Urinary bladder (tissue), 4 donors: ENCODE data around the gene B3GLCT. TPM values are rescaled to one million over a fixed set of nuclear protein-coding genes. Genes with fewer than 3 reads are reported as not detected.

ENCODE experiments used
- DNase-seq: peaks from one replicate; pipeline ENCODE4 v3.0.0-alpha.2; 2015; ENCODE audit errors: extremely low spot score
- H3K27ac ChIP-seq: one replicate; pipeline ENCODE4 v1.5.1; 2013; ENCODE audit warnings: low read depth, mild to moderate bottlenecking, moderate library complexity
- H3K36me3 ChIP-seq: one replicate; pipeline ENCODE4 v1.6.1; 2013; ENCODE audit warnings: mild to moderate bottlenecking, moderate library complexity; ENCODE audit not compliant: insufficient read depth
- H3K4me1 ChIP-seq: one replicate; pipeline ENCODE4 v1.6.1; 2013; ENCODE audit warnings: mild to moderate bottlenecking, moderate library complexity; ENCODE audit not compliant: insufficient read depth
- H3K4me3 ChIP-seq: one replicate; pipeline ENCODE4 v1.5.1; 2013; ENCODE audit warnings: low read depth, low read length
- WGBS: extraction: QIAGEN DNeasy Blood & Tissue Kit; methylation state at CpG from one replicate; pipeline ENCODE4 v1.1.7; 2013; 5-methylcytosine and 5-hydroxymethylcytosine counted together
- polyA plus RNA-seq: library from polyadenylated mRNA; stranded (reverse); fragments of 200-250 nt; gene quantifications from one replicate; pipeline ENCODE4 v1.2.3, GENCODE V29; 2013
- total RNA-seq: library from RNA; depleted of rRNA; stranded (reverse); fragments of >200 nt; gene quantifications from one replicate; pipeline ENCODE4 v1.2.3, GENCODE V29; 2014
- donor health status: healthy with polysubstance abuse.
- donor health status: healthy.

B3GLCT gene
- total and polyA plus RNA-seq, 2 donors: 3.6 to 22.4 TPM

DNA sequence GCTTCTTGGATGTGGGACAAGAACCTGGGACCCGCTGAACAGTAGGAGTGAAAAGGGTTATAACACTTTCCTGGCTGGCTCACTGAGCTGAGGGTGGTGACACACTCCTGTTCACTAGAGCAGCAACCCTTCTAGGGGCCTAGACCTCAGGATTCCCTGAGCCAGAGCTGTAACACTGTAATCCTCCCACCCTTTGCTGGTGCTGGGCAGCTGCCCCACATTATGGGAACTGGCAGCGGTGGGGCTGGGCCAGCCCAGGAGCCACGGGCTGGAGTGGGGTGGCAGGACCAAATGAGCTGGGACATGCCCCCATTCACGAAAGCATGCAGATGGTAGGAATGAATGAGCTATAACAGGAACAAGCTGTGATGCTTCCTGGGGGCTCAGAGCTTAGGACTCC, 110.6 kb downstream of the B3GLCT start:
- no peak overlapping the region for H3K4me3 ChIP-seq
- H3K27ac ChIP-seq: no peak overlapping the region
- WGBS: 96% methylated on average over 4 of the region's 4 CpGs

GRCh38 chr13:31310786-31311185, 111.0 kb downstream of the B3GLCT start:
- no peak overlapping the region for H3K27ac ChIP-seq

More for the DNA sequence above, 110.6 kb downstream of the B3GLCT start:
- DNase-seq: no peak
- no peaks in the 10 kb centered on the region for H3K36me3 ChIP-seq
- H3K4me1 ChIP-seq: no peaks in the 10 kb centered on the region

DNA sequence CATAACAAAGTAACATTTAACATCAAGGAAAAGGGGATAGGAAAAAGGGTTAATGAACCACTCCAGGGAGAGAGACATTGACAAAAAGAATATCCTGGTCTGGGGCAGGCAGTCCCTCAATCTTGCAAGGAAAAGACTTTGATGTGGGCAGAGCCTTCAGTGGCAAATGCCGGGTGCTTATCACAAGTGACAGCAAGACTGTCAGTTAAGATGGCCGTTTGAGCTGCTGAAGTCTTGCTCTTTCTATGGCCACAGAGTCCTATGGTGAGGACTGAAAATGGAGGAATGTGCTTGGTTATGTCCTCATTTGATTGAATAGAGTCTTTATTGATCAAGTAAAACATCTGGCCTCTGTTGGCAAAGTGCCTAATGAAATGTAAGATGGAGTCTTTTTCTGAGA, 112.1 kb downstream of the B3GLCT start:
- H3K4me1 ChIP-seq: no peaks in the 10 kb centered on the region
- 69% methylated on average over 2 of the region's 2 CpGs for WGBS
- H3K4me3 ChIP-seq: no peak overlapping the region
- H3K27ac ChIP-seq: no peak overlapping the region
- DNase-seq: no peak
- no peaks in the 10 kb centered on the region for H3K36me3 ChIP-seq

More at GRCh38 chr13:31310786-31311185, 111.0 kb downstream of the B3GLCT start:
- Histone ChIP-seq H3K4me1 (no peaks in the 10 kb centered on the region), H3K36me3 (no peaks in the 10 kb centered on the region), H3K4me3 (no peak overlapping the region)
- no peak for DNase-seq
- WGBS: 40% methylated on average over 3 of the region's 3 CpGs

DNA sequence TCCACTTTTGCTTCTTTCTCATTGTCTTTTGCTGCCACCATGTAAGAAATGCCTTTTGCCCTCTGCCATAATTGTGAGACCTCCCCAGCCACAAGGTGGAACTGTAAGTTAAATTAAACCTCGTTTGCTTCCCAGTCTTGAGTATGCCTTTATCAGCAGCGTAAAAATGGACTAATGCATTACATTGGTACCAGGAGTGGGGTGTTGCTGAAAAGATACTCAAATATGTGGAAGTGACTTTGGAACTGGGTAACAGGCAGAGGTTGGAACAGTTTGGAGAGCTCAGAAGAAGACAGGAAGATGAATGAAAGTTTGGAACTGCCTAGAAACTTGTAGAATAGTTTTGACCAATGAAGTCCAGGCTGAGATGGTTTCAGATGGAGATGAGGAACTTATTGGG, 115.2 kb downstream of the B3GLCT start:
- DNase-seq: no peak
- 87% methylated on average over 2 of the region's 2 CpGs for WGBS
- H3K4me3 ChIP-seq: no peak overlapping the region
- no peak overlapping the region for H3K27ac ChIP-seq
- no peaks in the 10 kb centered on the region for H3K36me3 ChIP-seq
- H3K4me1 ChIP-seq: no peaks in the 10 kb centered on the region

GRCh38 chr13:31320946-31321345, 121.2 kb downstream of the B3GLCT start:
- Histone ChIP-seq H3K4me1 (no peaks in the 10 kb centered on the region), H3K4me3 (no peak overlapping the region), H3K27ac (no peak overlapping the region), H3K36me3 (no peaks in the 10 kb centered on the region)
- DNase-seq: no peak
- whole genome bisulfite sequencing: 95% methylated on average over 4 of the region's 4 CpGs

- 95% methylated on average over 3 of the region's 3 CpGs for WGBS
- no peaks in the 10 kb centered on the region for H3K4me1 ChIP-seq
- no peak for DNase-seq
- H3K36me3 ChIP-seq: no peaks in the 10 kb centered on the region
- H3K4me3 ChIP-seq: no peak overlapping the region
- H3K27ac ChIP-seq: no peak overlapping the region
Observed at GRCh38 chr13:31321457-31321856, 121.7 kb downstream of the B3GLCT start.

DNA sequence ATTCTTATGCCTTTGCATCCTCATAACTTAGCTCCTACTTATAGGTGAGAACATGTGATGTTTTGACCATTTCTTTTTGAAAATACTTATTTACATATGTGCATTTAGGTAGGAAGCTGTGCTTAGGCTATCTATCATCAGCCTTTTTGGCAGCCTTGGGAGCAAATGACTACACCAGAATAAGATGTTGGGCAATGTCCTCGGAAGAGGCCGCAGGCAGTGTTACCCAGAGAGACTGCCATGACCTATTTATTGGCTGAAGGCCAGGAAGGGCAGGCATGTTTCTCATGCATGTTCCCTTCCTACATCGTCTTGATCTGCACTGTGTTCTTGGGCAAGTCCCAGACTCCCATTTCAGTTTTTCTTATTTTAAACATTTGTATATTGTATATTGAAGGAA, 122.3 kb downstream of the B3GLCT start:
- Histone ChIP-seq H3K36me3 (no peaks in the 10 kb centered on the region), H3K4me1 (no peaks in the 10 kb centered on the region), H3K27ac (no peak overlapping the region), H3K4me3 (no peak overlapping the region)
- 69% methylated on average over 3 of the region's 3 CpGs for WGBS
- DNase-seq: no peak

DNA sequence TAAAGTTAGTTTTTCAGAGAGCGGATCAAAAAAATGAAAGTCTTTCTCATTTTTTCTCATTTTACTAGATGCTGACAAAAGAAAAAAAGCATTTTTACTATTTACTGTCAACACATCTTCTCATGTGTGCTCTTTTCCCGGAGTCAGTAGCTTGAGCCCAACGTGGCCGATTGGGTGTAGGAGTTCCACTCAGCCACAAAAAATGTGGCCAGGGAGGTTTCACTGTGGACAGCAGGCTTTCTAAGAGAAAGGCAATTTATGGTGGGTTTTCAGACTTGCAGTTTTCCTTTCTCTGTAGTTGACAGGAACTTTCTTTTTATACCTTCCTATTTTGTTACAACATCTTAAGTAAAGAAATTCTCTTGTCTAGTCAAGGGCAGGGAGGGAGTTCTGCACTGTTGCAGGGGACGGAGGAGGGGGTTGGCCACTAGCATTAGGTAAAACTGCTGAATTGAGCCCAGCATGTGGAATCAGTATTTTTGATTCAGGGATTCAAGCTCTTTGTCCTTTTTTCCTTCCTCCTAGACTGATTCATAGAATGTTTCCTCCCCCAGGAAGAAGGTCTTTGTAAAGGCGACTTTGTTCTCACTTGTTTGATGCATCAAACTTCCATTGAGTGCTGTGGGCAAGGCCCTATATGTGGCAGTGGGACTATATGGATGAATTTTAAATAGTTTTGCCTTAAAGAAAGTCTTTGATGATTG, 123.1 kb downstream of the B3GLCT start:
- 93% methylated on average over 6 of the region's 6 CpGs for WGBS
- Histone ChIP-seq H3K27ac (no peak overlapping the region), H3K36me3 (no peaks in the 10 kb centered on the region), H3K4me3 (no peak overlapping the region), H3K4me1 (no peaks in the 10 kb centered on the region)
- no peak for DNase-seq

DNA sequence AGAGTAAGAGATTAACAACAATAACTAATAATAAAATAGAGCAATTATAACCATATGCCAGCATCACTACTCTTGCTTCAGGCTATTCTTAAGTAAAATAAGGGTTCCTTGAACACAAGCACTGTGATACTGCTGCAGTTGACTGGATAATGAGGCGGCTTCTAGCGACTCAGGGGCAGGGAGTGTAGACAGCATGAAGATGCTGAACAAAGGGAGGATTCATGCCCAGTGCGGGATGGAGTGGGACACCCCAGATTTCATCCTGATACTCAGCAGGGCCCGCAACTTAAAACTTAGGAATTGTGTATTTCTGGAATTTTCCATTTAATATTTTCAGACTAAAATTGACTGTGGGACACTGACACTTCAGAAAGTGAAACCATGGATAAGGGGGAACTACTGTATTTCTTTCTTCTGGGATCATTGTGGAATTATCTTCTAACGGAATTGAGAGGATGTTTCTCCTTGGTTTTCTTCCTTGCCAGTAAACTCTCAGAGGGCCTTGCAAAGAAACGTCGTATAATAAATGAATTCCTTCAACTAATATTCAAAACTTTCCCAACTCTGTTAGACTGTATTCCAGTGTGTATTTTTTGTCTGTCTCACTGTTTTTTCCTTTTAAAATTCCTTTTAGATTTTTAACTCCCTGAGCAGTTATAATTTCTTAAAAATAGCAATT, 127.5 kb downstream of the B3GLCT start:
- no peak overlapping the region for H3K27ac ChIP-seq
- DNase-seq: no peak
- 79% methylated on average over 7 of the region's 7 CpGs for WGBS
- no peaks in the 10 kb centered on the region for H3K36me3 ChIP-seq
- H3K4me1 ChIP-seq: no peaks in the 10 kb centered on the region
- H3K4me3 ChIP-seq: no peak overlapping the region

GRCh38 chr13:31328549-31329235, 128.9 kb downstream of the B3GLCT start:
- 80% methylated on average over 8 of the region's 8 CpGs for WGBS
- H3K27ac ChIP-seq: no peak overlapping the region
- DNase-seq: no peak

GRCh38 chr13:31330236-31330635, 130.5 kb downstream of the B3GLCT start:
- no peak overlapping the region for H3K4me3 ChIP-seq
- H3K27ac ChIP-seq: no peak overlapping the region
- no peaks in the 10 kb centered on the region for H3K36me3 ChIP-seq
- WGBS: 51% methylated on average over 1 of the region's 1 CpG
- no peaks in the 10 kb centered on the region for H3K4me1 ChIP-seq
- DNase-seq: no peak

More at GRCh38 chr13:31328549-31329235, 128.9 kb downstream of the B3GLCT start:
- no peak overlapping the region for H3K4me3 ChIP-seq
- H3K36me3 ChIP-seq: no peaks in the 10 kb centered on the region
- H3K4me1 ChIP-seq: no peaks in the 10 kb centered on the region

GRCh38 chr13:31331068-31331467, 131.3 kb downstream of the B3GLCT start:
- no peaks in the 10 kb centered on the region for H3K36me3 ChIP-seq
- no peak overlapping the region for H3K4me3 ChIP-seq
- no peak overlapping the region for H3K27ac ChIP-seq
- H3K4me1 ChIP-seq: no peaks in the 10 kb centered on the region
- no peak for DNase-seq
- 95% methylated on average over 4 of the region's 4 CpGs for WGBS

DNA sequence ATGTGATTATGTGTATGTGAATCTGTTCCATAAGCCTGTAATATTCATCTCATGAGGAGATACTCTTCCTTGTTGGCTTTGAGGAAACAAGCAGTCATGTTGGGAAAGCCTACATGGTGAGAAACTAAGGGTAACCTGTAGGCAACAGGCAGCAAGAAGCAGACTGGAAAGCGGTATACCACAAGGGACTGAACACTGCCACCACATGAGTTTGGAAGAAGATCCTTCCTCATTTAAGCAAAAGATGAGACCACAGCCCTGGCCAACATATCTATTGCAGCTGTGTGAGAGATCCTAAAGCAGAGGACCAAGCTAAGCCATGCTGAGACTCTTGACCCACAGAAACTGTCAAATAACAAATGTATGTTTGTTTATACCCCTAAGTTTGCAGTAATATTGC, 134.8 kb downstream of the B3GLCT start:
- H3K27ac ChIP-seq: no peak overlapping the region
- no peak overlapping the region for H3K4me3 ChIP-seq
- H3K4me1 ChIP-seq: no peaks in the 10 kb centered on the region
- DNase-seq: no peak
- WGBS: 98% methylated on average over 1 of the region's 1 CpG
- no peaks in the 10 kb centered on the region for H3K36me3 ChIP-seq
